Measurements from ENCODE around the gene KRT85.

The KRT85 gene

GRCh38 chr12:52370926-52371608 is 3.8 kb upstream of the KRT85 start:
- Histone ChIP-seq H3K4me1 (ENCODE audit: low read length) (no peaks in the 10 kb centered on the region), H3K9me2 (replicated peaks; ENCODE audit: insufficient read depth, low read length) (no peaks in the 10 kb centered on the region), H3F3A (ENCODE audit: insufficient read depth, low read length) (no peaks in the 10 kb centered on the region), H3K9ac (ENCODE audit: low read length) (no peak overlapping the region), H3K36me3 (replicated peaks; ENCODE audit: insufficient read depth, low read length) (no peaks in the 10 kb centered on the region), H3K4me3 (ENCODE audit: low read length) (no peak overlapping the region), H3K27me3 (replicated peaks; ENCODE audit: insufficient read depth, low read length) (peaks cover 89% of the 10 kb centered on the region), H2AFZ (ENCODE audit: low read length) (no peak overlapping the region), H3K27ac (ENCODE audit: low read length) (no peak overlapping the region), H3K4me2 (ENCODE audit: low read depth, low read length) (no peak overlapping the region), H4K20me1 (ENCODE audit: insufficient read depth, low read length) (no peaks in the 10 kb centered on the region), H3K9me3 (replicated peaks; ENCODE audit: insufficient read depth, low read length) (no peaks in the 10 kb centered on the region), H3K79me2 (ENCODE audit: low read length) (no peaks in the 10 kb centered on the region)
- DNase-seq: no peak
- TF ChIP-seq EZH2phosphoT487 (IDR thresholded peaks at IDR 0.05; ENCODE audit: low read length): no peak
- no peak for TF ChIP-seq CTCF (IDR thresholded peaks at IDR 0.05; ENCODE audit: low read length)
- no peak for TF ChIP-seq EZH2 (optimal IDR thresholded peaks at IDR 0.05; ENCODE audit: low read depth, low read length)

GRCh38 chr12:52369809-52370208 is 2.5 kb upstream of the KRT85 start:
- no peaks in the 10 kb centered on the region for H3K9me3 ChIP-seq (replicated peaks; ENCODE audit: insufficient read depth, low read length)
- H3K4me3 ChIP-seq (ENCODE audit: low read length): no peak overlapping the region
- H3K36me3 ChIP-seq (replicated peaks; ENCODE audit: insufficient read depth, low read length): no peaks in the 10 kb centered on the region
- TF ChIP-seq EZH2 (optimal IDR thresholded peaks at IDR 0.05; ENCODE audit: low read depth, low read length) (no peak), EZH2phosphoT487 (IDR thresholded peaks at IDR 0.05; ENCODE audit: low read length) (no peak), CTCF (IDR thresholded peaks at IDR 0.05; ENCODE audit: low read length) (no peak)
- no peaks in the 10 kb centered on the region for H3K9me2 ChIP-seq (replicated peaks; ENCODE audit: insufficient read depth, low read length)
- H2AFZ ChIP-seq (ENCODE audit: low read length): no peak overlapping the region
- no peak overlapping the region for H3K27ac ChIP-seq (ENCODE audit: low read length)
- H4K20me1 ChIP-seq (ENCODE audit: insufficient read depth, low read length): no peaks in the 10 kb centered on the region
- peaks cover 91% of the 10 kb centered on the region for H3K27me3 ChIP-seq (replicated peaks; ENCODE audit: insufficient read depth, low read length)
- no peaks in the 10 kb centered on the region for H3K79me2 ChIP-seq (ENCODE audit: low read length)
- no peak overlapping the region for H3K4me2 ChIP-seq (ENCODE audit: low read depth, low read length)
- DNase-seq: no peak
- no peaks in the 10 kb centered on the region for H3K4me1 ChIP-seq (ENCODE audit: low read length)
- no peaks in the 10 kb centered on the region for H3F3A ChIP-seq (ENCODE audit: insufficient read depth, low read length)
- H3K9ac ChIP-seq (ENCODE audit: low read length): no peak overlapping the region

GRCh38 chr12:52369211-52369610 is 1.9 kb upstream of the KRT85 start:
- Histone ChIP-seq H3K4me2 (ENCODE audit: low read depth, low read length) (no peak overlapping the region), H3K9me3 (replicated peaks; ENCODE audit: insufficient read depth, low read length) (no peaks in the 10 kb centered on the region), H3K79me2 (ENCODE audit: low read length) (no peaks in the 10 kb centered on the region), H3K4me1 (ENCODE audit: low read length) (no peaks in the 10 kb centered on the region), H3F3A (ENCODE audit: insufficient read depth, low read length) (no peaks in the 10 kb centered on the region), H3K4me3 (ENCODE audit: low read length) (no peak overlapping the region), H3K9me2 (replicated peaks; ENCODE audit: insufficient read depth, low read length) (no peaks in the 10 kb centered on the region), H2AFZ (ENCODE audit: low read length) (no peak overlapping the region), H3K27ac (ENCODE audit: low read length) (no peak overlapping the region), H3K27me3 (replicated peaks; ENCODE audit: insufficient read depth, low read length) (peaks cover 95% of the 10 kb centered on the region), H3K36me3 (replicated peaks; ENCODE audit: insufficient read depth, low read length) (no peaks in the 10 kb centered on the region), H4K20me1 (ENCODE audit: insufficient read depth, low read length) (no peaks in the 10 kb centered on the region), H3K9ac (ENCODE audit: low read length) (no peak overlapping the region)
- no peak for TF ChIP-seq CTCF (IDR thresholded peaks at IDR 0.05; ENCODE audit: low read length)
- no peak for TF ChIP-seq EZH2 (optimal IDR thresholded peaks at IDR 0.05; ENCODE audit: low read depth, low read length)
- TF ChIP-seq EZH2phosphoT487 (IDR thresholded peaks at IDR 0.05; ENCODE audit: low read length): no peak
- DNase-seq: no peak
